ENCODE data around the gene SLC27A5. TPM values are rescaled to one million over a fixed set of nuclear protein-coding genes. Genes with fewer than 3 reads are reported as not detected.

SLC27A5 gene
- total and polyA plus RNA-seq, 2 of the 13 experiments (the other 11 are each of a cell fraction or from before 2014, with no cell fraction given): 30.3 to 40.2 TPM

GRCh38 chr19:58511353-58512208, at the start of gene SLC27A5 (continued):
- TF ChIP-seq MLXIP (CRISPR knock-in tag; IDR thresholded peaks at IDR 0.05; ENCODE audit: borderline replicate concordance): no peak
- peak; percentile 54; the same call in 1 of the 2 replicates for TF ChIP-seq SOX5 (CRISPR knock-in tag; IDR thresholded peaks at IDR 0.05; ENCODE audit: borderline replicate concordance)
- no peak; the same call in 1 of the 2 replicates for TF ChIP-seq FOXO1 (CRISPR knock-in tag; IDR thresholded peaks at IDR 0.05)
- TF ChIP-seq EP300 (IDR thresholded peaks at IDR 0.05; ENCODE audit: low read depth in 2 of 2, low read length in 2 of 2): no peak; a peak in 1 of 4 replicates
- 0 out of 2 replicates have a peak, but pooled peaks have one; percentile 7 for TF ChIP-seq EP300 (CRISPR knock-in tag; IDR thresholded peaks at IDR 0.05; ENCODE audit: borderline replicate concordance)
- no peak for TF ChIP-seq PCBP2 (optimal IDR thresholded peaks at IDR 0.05; ENCODE audit: low read depth, low read length, poor library complexity, severe bottlenecking)
- peak; percentile 63; the same call in 1 of the 2 replicates for TF ChIP-seq DPF2 (CRISPR knock-in tag; IDR thresholded peaks at IDR 0.05; ENCODE audit: borderline replicate concordance, low read depth)
- no peak for TF ChIP-seq TMF1 (CRISPR knock-in tag; IDR thresholded peaks at IDR 0.05; ENCODE audit: low read depth)
- TF ChIP-seq ZNF816 (CRISPR knock-in tag; IDR thresholded peaks at IDR 0.05; ENCODE audit: borderline replicate concordance): no peak
- TF ChIP-seq HNRNPL (IDR thresholded peaks at IDR 0.05; ENCODE audit: low read depth, low read length): peak; percentile 98
- TF ChIP-seq ZNF318 (CRISPR knock-in tag; IDR thresholded peaks at IDR 0.05): no peak; the same call in 1 of the 2 replicates
- TF ChIP-seq FOXP4 (CRISPR knock-in tag; IDR thresholded peaks at IDR 0.05): peak; percentile 84

Data from HepG2 (cell line).